Ishikawa (cell line): ENCODE results near the gene LNP1.

Experiments used
- CEBPB ChIP-seq: IDR thresholded peaks from 2 replicates; pipeline ENCODE4 v1.6.1; 2012
- CREB1 ChIP-seq: IDR thresholded peaks from 2 replicates; pipeline ENCODE4 v1.6.1; 2012; ENCODE audit warnings: low read depth
- EGR1 ChIP-seq: IDR thresholded peaks from 2 replicates; pipeline ENCODE4 v1.6.1; 2012
- EP300 ChIP-seq: IDR thresholded peaks from 2 replicates; pipeline ENCODE4 v1.6.1; 2012; ENCODE audit warnings: borderline replicate concordance
- FOXM1 ChIP-seq: IDR thresholded peaks from 2 replicates; pipeline ENCODE4 v1.6.1; 2012; ENCODE audit warnings: low read depth, borderline replicate concordance
- NFIC ChIP-seq: IDR thresholded peaks from 2 replicates; pipeline ENCODE4 v1.6.1; 2012
- RAD21 ChIP-seq: IDR thresholded peaks from 2 replicates; pipeline ENCODE4 v1.6.1; 2012; ENCODE audit warnings: low read depth
- TAF1 ChIP-seq: IDR thresholded peaks from 2 replicates; pipeline ENCODE4 v1.6.1; 2012; ENCODE audit warnings: low read depth, mild to moderate bottlenecking
- TCF12 ChIP-seq: IDR thresholded peaks from 2 replicates; pipeline ENCODE4 v1.6.1; 2012; ENCODE audit warnings: low read depth
- TEAD4 ChIP-seq: IDR thresholded peaks from 2 replicates; pipeline ENCODE4 v1.6.1; 2012
- YY1 ChIP-seq: IDR thresholded peaks from 2 replicates; pipeline ENCODE4 v1.6.1; 2012; ENCODE audit warnings: low read depth
- ZBTB7A ChIP-seq: IDR thresholded peaks from 2 replicates; pipeline ENCODE4 v1.6.1; 2012; ENCODE audit warnings: low read depth
- TF ChIP-seq, protein P1 (sequence below): IDR thresholded peaks from 2 replicates; pipeline ENCODE4 v1.6.1; 2012
- TF ChIP-seq, protein P2 (sequence below): IDR thresholded peaks from 2 replicates; pipeline ENCODE4 v1.6.1; 2012; ENCODE audit warnings: low read depth, mild to moderate bottlenecking
- TF ChIP-seq, protein P3 (sequence below): IDR thresholded peaks from 2 replicates; pipeline ENCODE4 v1.6.1; 2012

Gene LNP1, protein sequence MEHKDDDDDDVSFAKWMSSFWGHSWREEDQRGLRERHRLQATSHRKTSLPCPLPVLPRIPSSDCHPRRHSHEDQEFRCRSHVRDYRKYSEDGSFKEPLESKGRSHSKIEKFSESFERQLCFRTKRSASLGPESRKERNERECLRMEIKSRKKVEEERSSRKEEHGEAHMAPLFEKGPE

DNA sequence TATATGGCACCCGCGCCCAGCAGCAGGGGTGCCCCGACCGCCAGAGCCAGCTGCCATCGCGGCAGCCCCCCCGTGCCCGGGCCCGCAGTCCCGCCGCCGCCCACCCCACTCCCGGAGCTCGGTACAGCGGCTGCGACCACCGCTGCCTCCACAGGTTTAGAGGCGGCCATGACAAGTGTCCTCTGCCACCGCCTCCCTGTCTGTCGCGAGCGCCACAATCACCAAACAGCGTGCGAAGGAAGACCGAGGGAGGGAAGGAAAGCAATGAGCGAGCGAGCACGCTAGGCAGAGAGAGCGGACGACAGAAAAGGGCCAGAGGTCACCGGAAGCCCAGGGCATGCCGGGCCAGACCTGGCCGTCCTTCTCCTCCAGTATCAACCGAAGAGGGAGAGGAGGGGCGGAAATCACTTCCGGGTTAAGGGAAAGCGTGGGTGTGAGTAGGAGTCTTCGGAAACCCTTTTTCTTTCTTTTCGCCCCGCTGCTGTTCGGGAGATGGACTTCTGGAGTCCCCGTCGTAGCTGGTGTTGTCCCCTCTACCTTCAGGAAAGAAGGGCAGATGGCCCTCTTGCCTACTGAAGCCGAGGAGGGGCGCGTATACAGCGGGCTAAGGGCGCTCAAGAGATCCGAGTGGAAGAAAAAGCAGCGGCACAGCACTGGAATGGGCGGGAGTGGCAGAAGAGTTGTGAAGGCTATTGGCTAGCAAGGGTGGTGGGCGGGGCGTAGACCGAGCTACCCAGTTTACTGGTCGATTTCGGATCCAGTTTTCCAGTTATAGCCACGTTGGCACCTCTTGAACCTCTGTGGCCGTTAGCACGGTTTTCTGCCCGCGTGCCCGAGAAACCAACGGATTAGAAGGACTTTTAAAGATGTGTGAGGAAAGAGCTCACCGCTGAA is at the start of gene LNP1, which contains the start of gene TOMM70:
TSS of gene LNP1 (plus strand) at position 760 of the 894 bp plus-strand sequence. CDS start 28,191 bp downstream, outside the sequence.
TSS of gene TOMM70 (minus strand) at position 310 of the 894 bp plus-strand sequence. CDS start at position 170, 140 bp downstream.
- TF ChIP-seq, protein P1, sequence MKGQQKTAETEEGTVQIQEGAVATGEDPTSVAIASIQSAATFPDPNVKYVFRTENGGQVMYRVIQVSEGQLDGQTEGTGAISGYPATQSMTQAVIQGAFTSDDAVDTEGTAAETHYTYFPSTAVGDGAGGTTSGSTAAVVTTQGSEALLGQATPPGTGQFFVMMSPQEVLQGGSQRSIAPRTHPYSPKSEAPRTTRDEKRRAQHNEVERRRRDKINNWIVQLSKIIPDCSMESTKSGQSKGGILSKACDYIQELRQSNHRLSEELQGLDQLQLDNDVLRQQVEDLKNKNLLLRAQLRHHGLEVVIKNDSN = peak; percentile 15; the same call in 1 of the 2 replicates
- peak; percentile 100 for TF ChIP-seq EGR1
- TF ChIP-seq YY1 = no peak
- peak; percentile 55 for TF ChIP-seq TCF12
- TF ChIP-seq CREB1 = no peak
- no peak for TF ChIP-seq RAD21
- TF ChIP-seq EP300 = 0 out of 2 replicates have a peak, but pooled peaks have one; percentile 36
- TF ChIP-seq ZBTB7A = no peak
- TF ChIP-seq TEAD4 = no peak
- TF ChIP-seq, protein P2, sequence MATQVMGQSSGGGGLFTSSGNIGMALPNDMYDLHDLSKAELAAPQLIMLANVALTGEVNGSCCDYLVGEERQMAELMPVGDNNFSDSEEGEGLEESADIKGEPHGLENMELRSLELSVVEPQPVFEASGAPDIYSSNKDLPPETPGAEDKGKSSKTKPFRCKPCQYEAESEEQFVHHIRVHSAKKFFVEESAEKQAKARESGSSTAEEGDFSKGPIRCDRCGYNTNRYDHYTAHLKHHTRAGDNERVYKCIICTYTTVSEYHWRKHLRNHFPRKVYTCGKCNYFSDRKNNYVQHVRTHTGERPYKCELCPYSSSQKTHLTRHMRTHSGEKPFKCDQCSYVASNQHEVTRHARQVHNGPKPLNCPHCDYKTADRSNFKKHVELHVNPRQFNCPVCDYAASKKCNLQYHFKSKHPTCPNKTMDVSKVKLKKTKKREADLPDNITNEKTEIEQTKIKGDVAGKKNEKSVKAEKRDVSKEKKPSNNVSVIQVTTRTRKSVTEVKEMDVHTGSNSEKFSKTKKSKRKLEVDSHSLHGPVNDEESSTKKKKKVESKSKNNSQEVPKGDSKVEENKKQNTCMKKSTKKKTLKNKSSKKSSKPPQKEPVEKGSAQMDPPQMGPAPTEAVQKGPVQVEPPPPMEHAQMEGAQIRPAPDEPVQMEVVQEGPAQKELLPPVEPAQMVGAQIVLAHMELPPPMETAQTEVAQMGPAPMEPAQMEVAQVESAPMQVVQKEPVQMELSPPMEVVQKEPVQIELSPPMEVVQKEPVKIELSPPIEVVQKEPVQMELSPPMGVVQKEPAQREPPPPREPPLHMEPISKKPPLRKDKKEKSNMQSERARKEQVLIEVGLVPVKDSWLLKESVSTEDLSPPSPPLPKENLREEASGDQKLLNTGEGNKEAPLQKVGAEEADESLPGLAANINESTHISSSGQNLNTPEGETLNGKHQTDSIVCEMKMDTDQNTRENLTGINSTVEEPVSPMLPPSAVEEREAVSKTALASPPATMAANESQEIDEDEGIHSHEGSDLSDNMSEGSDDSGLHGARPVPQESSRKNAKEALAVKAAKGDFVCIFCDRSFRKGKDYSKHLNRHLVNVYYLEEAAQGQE = no peak
- TF ChIP-seq CEBPB = no peak
- 0 out of 2 replicates have a peak, but pooled peaks have one; percentile 22 for TF ChIP-seq NFIC
- peak; percentile 63; the same call in 1 of the 2 replicates for TF ChIP-seq TAF1
- TF ChIP-seq FOXM1 = no peak
- TF ChIP-seq, protein P3, sequence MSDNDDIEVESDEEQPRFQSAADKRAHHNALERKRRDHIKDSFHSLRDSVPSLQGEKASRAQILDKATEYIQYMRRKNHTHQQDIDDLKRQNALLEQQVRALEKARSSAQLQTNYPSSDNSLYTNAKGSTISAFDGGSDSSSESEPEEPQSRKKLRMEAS = peak; percentile 91

DNA sequence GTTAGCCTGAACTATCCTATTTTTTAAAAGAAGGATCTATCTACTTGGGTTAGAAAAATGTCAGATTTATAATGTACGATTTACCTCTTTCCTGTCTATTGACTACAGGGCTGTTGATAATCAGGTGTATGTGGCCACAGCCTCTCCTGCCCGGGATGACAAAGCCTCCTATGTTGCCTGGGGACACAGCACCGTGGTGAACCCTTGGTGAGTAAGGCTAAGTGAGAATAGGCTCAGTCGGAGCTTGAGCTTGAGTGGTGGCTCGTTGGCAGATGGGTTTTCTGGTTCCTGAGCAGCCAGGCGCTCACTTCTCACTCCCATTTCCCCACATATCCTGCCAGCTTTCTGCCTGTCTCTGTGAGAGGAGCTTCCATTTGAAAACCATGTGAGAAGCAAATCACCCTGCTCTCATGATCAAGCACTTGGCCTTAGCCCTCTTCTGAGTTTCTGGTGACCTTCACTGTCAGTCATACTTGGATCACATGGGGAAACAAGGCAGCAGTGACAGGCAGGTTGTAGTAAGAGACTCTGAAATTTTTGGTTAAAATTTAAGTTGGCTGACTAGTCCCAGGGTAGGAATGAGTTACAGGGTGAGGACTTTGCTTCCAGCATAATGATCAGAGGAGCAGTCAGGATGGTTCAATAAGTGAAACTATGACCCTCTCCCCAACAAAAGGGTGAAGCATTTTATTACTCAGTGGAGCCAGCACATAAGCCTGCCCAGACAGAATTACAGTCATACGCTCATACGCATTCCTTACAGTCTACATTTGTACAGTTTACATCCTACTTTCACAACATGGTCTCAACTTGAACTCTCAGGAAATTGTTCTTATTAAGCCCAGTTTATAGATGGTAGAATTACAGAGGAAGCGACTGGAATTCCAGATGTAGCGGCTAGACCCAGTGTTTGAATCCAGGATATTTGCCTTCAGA is 48.8 kb upstream of the LNP1 start:
- TF ChIP-seq EP300 (no peak), FOXM1 (no peak), NFIC (no peak), CEBPB (no peak), TEAD4 (no peak), RAD21 (no peak), CREB1 (no peak), YY1 (no peak), TCF12 (no peak), EGR1 (no peak), TAF1 (no peak), ZBTB7A (no peak)
- TF ChIP-seq, protein P3 = no peak
- TF ChIP-seq, protein P1 = no peak
- TF ChIP-seq, protein P2 = no peak

DNA sequence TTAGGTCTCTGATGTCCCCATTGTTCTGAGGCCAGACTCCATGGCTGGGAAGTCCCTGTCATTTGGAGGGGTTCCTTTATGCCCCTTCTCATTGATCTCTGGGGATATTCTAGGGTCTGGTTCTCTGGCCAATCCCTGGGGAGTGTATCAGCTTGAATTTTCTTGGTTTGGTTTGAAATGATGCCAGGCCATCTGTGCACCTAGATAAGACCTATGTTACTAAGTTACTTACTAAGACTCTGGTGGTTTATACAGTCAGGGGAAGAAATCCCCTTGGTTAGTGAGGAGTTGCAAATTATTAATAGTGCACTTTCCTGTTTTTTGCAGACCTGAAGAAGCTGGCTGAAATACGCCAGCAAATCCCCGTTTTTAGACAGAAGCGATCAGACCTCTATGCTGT is 46.5 kb upstream of the LNP1 start:
- TF ChIP-seq FOXM1 = no peak
- no peak for TF ChIP-seq NFIC
- TF ChIP-seq TAF1 = no peak
- no peak for TF ChIP-seq EP300
- TF ChIP-seq, protein P3 = no peak
- TF ChIP-seq TCF12 = no peak
- TF ChIP-seq CREB1 = no peak
- TF ChIP-seq, protein P2 = no peak
- TF ChIP-seq ZBTB7A = no peak
- no peak for TF ChIP-seq YY1
- TF ChIP-seq, protein P1 = no peak
- TF ChIP-seq EGR1 = no peak
- TF ChIP-seq CEBPB = no peak
- no peak for TF ChIP-seq RAD21
- no peak for TF ChIP-seq TEAD4
